Measurements from ENCODE around the gene DLX2.
A peak's percentile ranks its signal among the peaks of the same experiment; 100 is the strongest.
"Not testable (repeated sequence)": the region's sequence is repeated elsewhere in the genome, so short reads cannot be mapped to it uniquely, and the experiment has no call there.

Gene DLX2

GRCh38 chr2:172102391-172103359 is at the start of gene DLX2:
Gene DLX2 (minus strand): TSS chr2:172102900. CDS start chr2:172102538, 362 bp downstream.
- no peak for FAIRE-seq

- no peak for FAIRE-seq
These were observed 45.4 kb upstream of the DLX2 start for GRCh38 chr2:172147944-172148650.

GRCh38 chr2:172143817-172144216 is 41.1 kb upstream of the DLX2 start:
- no peak for FAIRE-seq

DNA sequence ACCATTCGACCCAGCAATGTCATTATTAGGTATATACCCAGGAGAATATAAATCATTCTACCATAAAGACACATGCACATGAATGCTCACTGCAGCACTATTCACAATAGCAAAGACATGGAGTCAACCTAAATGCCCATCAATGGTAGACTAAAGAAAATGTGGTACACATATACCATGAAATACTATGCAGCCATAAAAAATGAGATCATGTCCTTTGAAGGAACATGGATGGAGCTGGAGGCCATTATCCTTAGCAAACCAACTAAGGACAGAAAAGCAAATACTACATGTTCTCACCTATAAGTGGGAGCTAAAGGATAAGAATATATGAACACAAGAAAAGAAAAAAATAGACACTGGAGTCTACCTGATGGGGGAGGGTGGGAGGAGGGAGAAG is 36.0 kb upstream of the DLX2 start:
- not testable (repeated sequence) for FAIRE-seq

DNA sequence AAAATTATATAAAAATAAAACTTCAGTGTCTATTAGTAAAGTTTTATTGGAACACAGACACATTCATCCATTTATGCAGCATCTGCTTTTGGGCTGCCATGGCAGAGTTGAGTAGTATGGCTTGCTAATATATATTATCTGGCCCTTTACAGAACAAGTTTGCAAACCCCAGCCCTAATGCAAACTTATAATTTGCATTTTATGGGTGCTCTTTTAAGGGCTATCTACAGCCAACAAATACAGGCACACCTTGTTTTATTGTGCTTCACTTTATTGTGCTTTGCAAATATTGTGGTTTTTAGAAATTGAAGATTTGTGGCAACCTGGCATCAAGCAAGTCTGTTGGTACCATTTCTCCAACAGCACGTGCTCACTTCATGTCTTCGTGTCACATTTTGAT is 35.2 kb upstream of the DLX2 start:
- FAIRE-seq, result no peak

- no peak for FAIRE-seq
These were observed 34.4 kb upstream of the DLX2 start for GRCh38 chr2:172137109-172137508.

DNA sequence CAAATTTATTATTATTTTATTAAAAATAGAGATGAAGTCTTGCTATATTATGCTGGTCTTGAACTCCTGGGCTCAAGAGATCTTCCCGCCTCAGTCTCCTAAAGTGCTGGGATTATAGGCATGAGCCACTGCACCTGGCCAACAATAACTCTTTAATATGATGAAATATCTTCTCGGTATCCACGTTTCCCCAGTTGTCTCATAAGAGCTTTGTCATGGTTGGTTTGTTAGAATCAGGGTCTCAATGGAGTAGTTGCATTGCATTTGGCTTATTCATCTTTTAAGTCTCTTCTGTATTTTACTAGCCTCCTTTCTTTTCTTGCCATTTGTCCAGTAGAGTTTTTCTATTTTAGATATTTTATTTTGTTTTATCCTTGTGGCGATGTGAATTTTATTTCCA is 32.7 kb upstream of the DLX2 start:
- no peak for FAIRE-seq

DNA sequence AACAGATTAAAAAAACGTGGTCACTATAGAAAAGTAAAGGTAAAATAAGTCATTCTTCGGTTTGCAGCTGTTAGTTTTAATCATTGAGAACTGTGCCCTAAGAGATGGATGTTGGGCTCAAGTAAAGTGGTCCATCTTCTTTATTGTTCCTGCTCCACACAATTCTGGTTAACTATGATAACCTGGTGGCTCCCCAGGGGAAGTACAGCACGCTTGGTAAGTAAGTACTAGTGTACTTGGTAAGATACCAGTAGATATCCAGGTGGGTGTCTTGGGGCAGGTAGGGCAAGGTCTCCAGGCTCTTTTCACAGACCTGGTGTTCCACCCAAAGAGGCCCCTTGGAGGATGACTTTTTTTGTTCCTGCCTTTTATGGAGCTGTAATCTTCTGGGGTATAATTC is 31.6 kb upstream of the DLX2 start:
- no peak for FAIRE-seq

- FAIRE-seq, result no peak
These were observed 29.2 kb upstream of the DLX2 start for GRCh38 chr2:172131713-172132555.

GRCh38 chr2:172129404-172129803 is 26.7 kb upstream of the DLX2 start:
- no peak for FAIRE-seq

DNA sequence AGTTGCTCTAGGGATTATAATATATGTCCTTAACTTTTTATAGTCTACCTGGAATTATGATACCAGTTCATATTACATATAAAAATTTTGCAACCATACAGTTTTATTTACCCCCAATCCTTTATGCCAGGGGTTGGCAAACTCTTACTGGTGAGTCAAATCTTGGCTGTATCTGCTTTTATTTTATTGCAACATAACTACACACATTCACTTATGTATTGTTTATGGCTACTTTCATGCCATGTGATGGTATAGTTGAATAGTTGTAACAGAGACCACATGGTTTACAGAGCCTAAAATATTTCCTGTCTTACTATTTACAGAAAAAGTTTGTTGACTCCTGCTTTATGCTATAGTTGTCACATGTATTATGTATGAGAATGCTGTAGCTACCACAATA is 25.8 kb upstream of the DLX2 start:
- no peak for FAIRE-seq

GRCh38 chr2:172120118-172120517 is 17.4 kb upstream of the DLX2 start:
- no peak for FAIRE-seq

GRCh38 chr2:172119089-172119488 is 16.4 kb upstream of the DLX2 start:
- FAIRE-seq, result no peak

DNA sequence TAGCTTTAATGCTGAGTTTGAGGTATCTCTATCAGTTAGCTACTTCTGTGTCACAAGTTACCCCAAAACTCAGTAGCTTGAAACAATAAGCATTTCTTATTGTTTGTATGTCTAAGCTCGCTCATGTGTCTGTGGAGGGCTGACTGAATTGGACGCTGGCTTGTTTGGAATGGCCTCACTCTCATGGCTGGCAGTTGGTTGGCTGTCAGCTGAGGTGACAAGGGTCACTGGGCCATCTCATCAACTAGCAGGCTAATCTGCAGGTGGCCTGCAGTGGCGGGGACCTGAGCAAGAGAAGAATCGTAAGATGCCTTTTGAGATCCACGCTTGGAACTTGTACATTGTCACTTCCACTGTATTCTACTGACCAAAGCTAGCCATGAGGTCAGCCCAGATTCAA is 13.4 kb upstream of the DLX2 start:
- FAIRE-seq, result no peak

GRCh38 chr2:172114579-172114978 is 11.9 kb upstream of the DLX2 start:
- no peak for FAIRE-seq

GRCh38 chr2:172114176-172114575 is 11.5 kb upstream of the DLX2 start:
- FAIRE-seq, result not testable (repeated sequence)

DNA sequence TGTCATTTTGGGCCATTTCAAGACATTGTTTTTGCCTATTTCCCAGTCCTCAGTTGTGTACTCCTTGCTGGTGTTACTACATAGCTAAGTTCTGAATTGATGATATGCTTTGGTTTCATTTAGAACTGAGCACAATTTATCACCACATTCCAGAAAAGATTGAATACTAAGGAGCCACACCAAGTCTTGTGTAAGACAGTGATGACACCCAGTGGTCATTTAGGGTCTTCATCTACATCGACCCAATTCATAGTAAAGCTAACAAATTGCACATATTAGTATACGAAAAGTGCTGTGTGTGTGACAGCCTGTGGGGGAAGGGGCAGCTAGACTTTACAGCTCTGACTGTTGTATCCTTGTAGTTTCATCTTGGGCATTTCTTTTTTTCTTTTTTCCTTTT is 10.9 kb upstream of the DLX2 start:
- peak; percentile 82 for FAIRE-seq

- no peak for FAIRE-seq
These were observed 7.5 kb upstream of the DLX2 start for GRCh38 chr2:172109988-172110811.

DNA sequence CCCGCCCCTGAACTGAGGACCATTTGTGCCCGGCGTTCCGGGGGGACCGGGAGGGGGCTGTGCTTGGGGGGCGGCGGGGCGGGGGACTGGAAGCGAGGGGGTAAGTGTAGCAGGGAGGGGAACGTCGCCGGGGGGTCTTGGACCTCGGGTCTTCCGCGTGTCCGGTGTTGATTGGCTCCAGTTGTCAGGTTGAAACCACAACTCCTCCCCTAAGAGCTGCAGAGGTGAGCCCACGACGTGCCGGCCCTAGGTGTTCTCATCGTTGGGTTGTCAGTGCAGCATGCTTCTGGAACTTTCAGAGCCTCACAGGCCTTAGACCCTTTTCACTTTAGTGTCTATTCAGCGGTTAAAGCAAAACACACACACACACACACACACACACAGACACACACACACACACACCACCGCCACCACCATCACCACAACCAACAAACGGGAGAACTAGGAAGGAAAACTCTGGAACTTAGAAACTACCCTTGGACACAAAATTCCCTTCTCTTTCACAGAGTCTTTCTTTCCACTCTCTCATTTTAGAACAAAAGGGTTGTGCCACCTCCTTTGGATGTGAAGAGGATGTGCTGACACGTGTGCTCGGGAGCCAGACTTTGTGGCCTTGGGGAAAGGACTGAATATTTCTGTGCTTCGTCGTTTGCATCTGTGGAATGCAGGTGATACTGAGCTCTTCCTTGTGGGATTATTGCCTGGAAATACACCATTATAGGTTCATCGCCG is 6.7 kb upstream of the DLX2 start:
- FAIRE-seq, result no peak

GRCh38 chr2:172108587-172108930 is 5.9 kb upstream of the DLX2 start:
- no peak for FAIRE-seq
